Activated T-cell treated with anti-CD3 and anti-CD28 coated beads for 4 hours (primary cell): ENCODE data around the gene CNTN4.
"Not testable (repeated sequence)": the region's sequence is repeated elsewhere in the genome, so short reads cannot be mapped to it uniquely, and the experiment has no call there.

Experiments used
- DNase-seq: peaks from one replicate; pipeline ENCODE4 v3.0.0-alpha.2; 2020

Gene CNTN4

GRCh38 chr3:2714834-2715233 is 616.2 kb downstream of the CNTN4 start:
- no peak for DNase-seq

- DNase-seq: no peak
Observed at GRCh38 chr3:2727101-2727500, 628.4 kb downstream of the CNTN4 start.

- no peak for DNase-seq
Observed at GRCh38 chr3:2727610-2728318, 629.1 kb downstream of the CNTN4 start.

- DNase-seq: no peak
Observed at GRCh38 chr3:2731843-2732242, 633.2 kb downstream of the CNTN4 start.

- DNase-seq: no peak
Observed at GRCh38 chr3:2735392-2735894, 636.8 kb downstream of the CNTN4 start.

- no peak for DNase-seq
Observed at GRCh38 chr3:2741516-2741915, 642.9 kb downstream of the CNTN4 start.

- no peak for DNase-seq
Observed at GRCh38 chr3:2765002-2765579, 666.4 kb downstream of the CNTN4 start.

- DNase-seq: no peak
Observed at GRCh38 chr3:2770451-2770850, 671.8 kb downstream of the CNTN4 start.

- DNase-seq: no peak
Observed at GRCh38 chr3:2771193-2771592, 672.5 kb downstream of the CNTN4 start.

GRCh38 chr3:2771741-2772140 is 673.1 kb downstream of the CNTN4 start:
- DNase-seq: no peak

- DNase-seq: no peak
Observed at GRCh38 chr3:2772803-2773202, 674.1 kb downstream of the CNTN4 start.

- DNase-seq: no peak
Observed at GRCh38 chr3:2774481-2775249, 676.0 kb downstream of the CNTN4 start.

- no peak for DNase-seq
Observed at GRCh38 chr3:2783261-2783660, 684.6 kb downstream of the CNTN4 start.

GRCh38 chr3:2784627-2785026 is 686.0 kb downstream of the CNTN4 start:
- DNase-seq: no peak

GRCh38 chr3:2790266-2790815 is 691.7 kb downstream of the CNTN4 start:
- no peak for DNase-seq

- no peak for DNase-seq
Observed at GRCh38 chr3:2792432-2792831, 693.8 kb downstream of the CNTN4 start.

- DNase-seq: no peak
Observed at GRCh38 chr3:2793987-2794386, 695.3 kb downstream of the CNTN4 start.

- no peak for DNase-seq
Observed at GRCh38 chr3:2802429-2802828, 703.8 kb downstream of the CNTN4 start.

- no peak for DNase-seq
Observed at GRCh38 chr3:2807514-2807913, 708.8 kb downstream of the CNTN4 start.

- no peak for DNase-seq
Observed at GRCh38 chr3:2810723-2811122, 712.1 kb downstream of the CNTN4 start.

- DNase-seq: no peak
Observed at GRCh38 chr3:2819571-2819970, 720.9 kb downstream of the CNTN4 start.

GRCh38 chr3:2820982-2821381 is 722.3 kb downstream of the CNTN4 start:
- DNase-seq: not testable (repeated sequence)

GRCh38 chr3:2822611-2823010 is 723.9 kb downstream of the CNTN4 start:
- DNase-seq: no peak

GRCh38 chr3:2823031-2823430 is 724.4 kb downstream of the CNTN4 start:
- no peak for DNase-seq
